ENCODE results near the gene CMTM1.
A peak's percentile ranks its signal among the peaks of the same experiment; 100 is the strongest.
"Not testable (repeated sequence)": the region's sequence is repeated elsewhere in the genome, so short reads cannot be mapped to it uniquely, and the experiment has no call there.

The CMTM1 gene

DNA sequence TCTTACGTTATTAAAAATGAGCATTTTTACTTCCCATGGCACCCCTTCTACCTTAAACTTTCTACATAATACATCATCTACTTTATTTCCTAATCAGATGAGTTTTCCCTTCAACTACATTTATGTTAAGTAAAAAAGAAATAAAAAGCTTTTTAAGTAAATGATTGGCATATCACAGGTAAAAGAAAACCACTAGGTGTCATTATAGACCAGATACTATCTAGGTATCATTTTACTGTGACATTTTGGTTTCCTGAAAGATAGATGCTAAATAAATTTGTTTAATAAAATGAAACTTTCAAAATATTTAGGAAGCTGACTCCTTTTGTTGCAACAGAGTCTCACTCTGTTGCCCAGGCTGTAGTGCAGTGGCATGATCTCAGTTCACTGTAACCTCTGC lies 3.8 kb upstream of the CMTM1 start:
- H3K36me3 Mint-ChIP-seq (ENCODE audit: low read depth), result peaks cover 67% of the 10 kb centered on the region

DNA sequence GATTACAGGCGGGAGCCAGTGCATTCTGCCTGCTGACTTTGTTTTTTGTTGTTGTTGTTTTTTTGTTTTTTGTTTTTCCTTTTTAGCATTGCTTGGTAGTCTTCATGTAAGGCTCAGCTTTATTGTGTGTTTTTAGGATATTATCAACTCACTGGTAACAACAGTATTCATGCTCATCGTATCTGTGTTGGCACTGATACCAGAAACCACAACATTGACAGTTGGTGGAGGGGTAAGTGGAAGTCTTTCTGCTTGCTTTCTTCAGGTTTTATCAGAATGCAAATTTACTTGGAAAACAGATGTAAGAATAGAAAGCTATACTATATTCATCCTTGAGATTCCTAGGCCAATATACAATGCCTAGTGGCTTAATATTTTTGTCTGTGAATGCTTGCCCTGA lies 3.3 kb upstream of the CMTM1 start:
- Mint-ChIP-seq H3K9me3 (no peaks in the 10 kb centered on the region), H3K36me3 (ENCODE audit: low read depth) (peaks cover 69% of the 10 kb centered on the region), H3K4me1 (ENCODE audit: low read depth) (peaks cover 65% of the 10 kb centered on the region), H3K27me3 (ENCODE audit: low read depth) (no peaks in the 10 kb centered on the region), H3K27ac (peak overlapping the region; percentile 65), H3K4me3 (peak overlapping the region; percentile 51)
- no peak for DNase-seq (ENCODE audit: low spot score)

More for the DNA sequence above, 3.8 kb upstream of the CMTM1 start:
- Mint-ChIP-seq H3K4me3 (peak overlapping the region; percentile 51), H3K9me3 (no peaks in the 10 kb centered on the region), H3K27me3 (ENCODE audit: low read depth) (no peaks in the 10 kb centered on the region), H3K27ac (peak overlapping the region; percentile 75), H3K4me1 (ENCODE audit: low read depth) (peaks cover 65% of the 10 kb centered on the region)
- DNase-seq (ENCODE audit: low spot score), result no peak

DNA sequence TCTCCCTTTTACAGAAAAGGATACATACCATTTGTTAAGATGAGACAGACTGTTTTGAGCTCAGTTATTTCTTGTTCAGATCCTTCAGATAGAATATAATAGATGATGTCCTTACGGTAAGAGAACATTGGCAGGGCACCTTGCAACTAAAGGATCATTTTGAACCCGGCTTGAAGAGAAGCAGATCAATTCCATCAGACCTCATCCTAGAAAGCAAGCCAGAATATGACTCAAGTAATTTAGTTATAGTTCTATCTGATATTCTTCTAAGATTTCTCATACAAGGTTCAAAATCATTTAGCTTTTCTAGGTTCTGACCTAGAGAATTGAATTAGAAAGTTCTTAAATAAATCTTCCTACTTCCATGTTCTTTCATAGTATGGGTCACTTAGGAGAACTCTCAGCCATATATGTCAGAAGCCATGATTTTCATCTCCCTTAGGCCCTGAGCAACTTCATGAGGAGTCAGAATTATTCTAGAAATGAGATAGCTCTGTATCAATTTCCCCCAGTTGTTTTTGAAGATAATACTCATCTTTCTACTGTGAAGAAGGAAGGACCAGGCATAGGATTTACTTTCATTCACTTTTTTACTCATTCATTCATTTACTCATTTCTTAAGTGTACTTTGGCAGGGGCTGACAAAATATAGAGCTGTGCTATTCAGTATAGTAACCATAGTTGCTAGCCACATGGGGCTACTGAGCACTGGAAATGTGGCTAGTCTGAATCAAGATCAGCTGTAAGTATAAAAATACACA lies 2.5 kb upstream of the CMTM1 start:
- Mint-ChIP-seq H3K27me3 (ENCODE audit: low read depth) (no peaks in the 10 kb centered on the region), H3K4me3 (no peak overlapping the region), H3K9me3 (no peaks in the 10 kb centered on the region), H3K36me3 (ENCODE audit: low read depth) (peaks cover 64% of the 10 kb centered on the region), H3K4me1 (ENCODE audit: low read depth) (peaks cover 58% of the 10 kb centered on the region), H3K27ac (peak overlapping the region; percentile 29)
- DNase-seq (ENCODE audit: low spot score), result no peak

DNA sequence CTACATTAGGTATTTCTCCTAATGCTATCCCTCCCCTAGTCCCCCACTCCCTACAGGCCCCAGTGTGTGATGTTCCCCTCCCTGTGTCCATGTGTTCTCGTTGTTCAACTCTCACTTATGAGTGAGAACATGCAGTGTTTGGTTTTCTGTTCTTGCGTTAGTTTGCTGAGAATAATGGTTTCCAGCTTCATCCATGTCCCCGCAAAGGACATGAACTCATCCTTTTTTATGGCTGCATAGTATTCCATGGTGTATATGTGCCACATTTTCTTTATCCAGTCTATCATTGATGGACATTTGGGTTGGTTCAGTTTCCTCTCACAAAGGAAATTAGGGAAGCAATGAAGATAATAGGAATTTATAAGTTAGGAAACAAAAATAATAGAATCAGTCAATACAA lies 1.0 kb downstream of the CMTM1 start:
- Mint-ChIP-seq H3K36me3 (ENCODE audit: low read depth) (peaks cover 46% of the 10 kb centered on the region), H3K4me1 (ENCODE audit: low read depth) (peaks cover 28% of the 10 kb centered on the region)
- not testable (repeated sequence) for DNase-seq (ENCODE audit: low spot score); H3K9me3 Mint-ChIP-seq; H3K4me3 Mint-ChIP-seq; H3K27ac Mint-ChIP-seq; H3K27me3 Mint-ChIP-seq (ENCODE audit: low read depth)

DNA sequence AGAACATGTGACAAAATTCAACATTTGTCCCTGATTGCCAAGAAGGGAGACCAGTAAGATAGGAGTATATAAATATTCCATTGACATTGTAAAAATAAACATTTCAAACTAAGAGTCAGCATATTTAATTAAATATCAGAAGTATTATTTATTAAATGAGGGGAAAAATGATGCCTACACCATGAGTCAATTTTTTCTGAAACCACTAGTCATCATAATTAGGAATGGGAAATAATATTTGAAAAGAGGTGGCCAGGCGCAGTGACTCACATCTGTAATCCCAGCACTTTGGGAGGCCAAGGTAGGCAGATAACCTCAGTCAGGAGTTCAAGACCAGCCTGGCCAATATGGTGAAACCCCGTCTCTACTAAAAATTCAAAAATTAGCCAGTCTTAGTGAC lies 2.1 kb downstream of the CMTM1 start:
- no peaks in the 10 kb centered on the region for H3K9me3 Mint-ChIP-seq
- no peak overlapping the region for H3K27ac Mint-ChIP-seq
- DNase-seq (ENCODE audit: low spot score), result no peak
- peaks cover 24% of the 10 kb centered on the region for H3K4me1 Mint-ChIP-seq (ENCODE audit: low read depth)
- peaks cover 41% of the 10 kb centered on the region for H3K36me3 Mint-ChIP-seq (ENCODE audit: low read depth)
- no peak overlapping the region for H3K4me3 Mint-ChIP-seq
- no peaks in the 10 kb centered on the region for H3K27me3 Mint-ChIP-seq (ENCODE audit: low read depth)

DNA sequence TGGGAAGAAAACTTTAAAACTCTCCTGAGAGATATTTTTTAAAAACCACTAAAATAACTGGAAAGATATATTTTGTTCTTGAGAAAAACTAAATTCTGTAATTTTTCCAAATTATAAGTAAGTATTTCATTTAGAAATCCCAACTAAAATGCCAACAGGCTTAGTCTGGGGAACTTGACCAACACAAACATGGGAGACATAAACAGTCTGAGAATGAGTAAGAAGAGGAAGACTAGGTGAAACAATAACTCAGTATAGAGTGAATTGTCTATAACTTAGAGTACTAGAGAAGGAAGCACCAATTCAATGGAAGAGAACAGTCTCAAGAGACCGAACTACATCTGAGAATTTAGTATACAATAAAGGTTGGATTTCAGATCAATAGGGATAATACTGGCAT lies 2.9 kb downstream of the CMTM1 start:
- no peaks in the 10 kb centered on the region for H3K27me3 Mint-ChIP-seq (ENCODE audit: low read depth)
- no peak overlapping the region for H3K27ac Mint-ChIP-seq
- DNase-seq (ENCODE audit: low spot score), result no peak
- peaks cover 35% of the 10 kb centered on the region for H3K36me3 Mint-ChIP-seq (ENCODE audit: low read depth)
- H3K9me3 Mint-ChIP-seq, result no peaks in the 10 kb centered on the region
- peaks cover 17% of the 10 kb centered on the region for H3K4me1 Mint-ChIP-seq (ENCODE audit: low read depth)
- no peak overlapping the region for H3K4me3 Mint-ChIP-seq

DNA sequence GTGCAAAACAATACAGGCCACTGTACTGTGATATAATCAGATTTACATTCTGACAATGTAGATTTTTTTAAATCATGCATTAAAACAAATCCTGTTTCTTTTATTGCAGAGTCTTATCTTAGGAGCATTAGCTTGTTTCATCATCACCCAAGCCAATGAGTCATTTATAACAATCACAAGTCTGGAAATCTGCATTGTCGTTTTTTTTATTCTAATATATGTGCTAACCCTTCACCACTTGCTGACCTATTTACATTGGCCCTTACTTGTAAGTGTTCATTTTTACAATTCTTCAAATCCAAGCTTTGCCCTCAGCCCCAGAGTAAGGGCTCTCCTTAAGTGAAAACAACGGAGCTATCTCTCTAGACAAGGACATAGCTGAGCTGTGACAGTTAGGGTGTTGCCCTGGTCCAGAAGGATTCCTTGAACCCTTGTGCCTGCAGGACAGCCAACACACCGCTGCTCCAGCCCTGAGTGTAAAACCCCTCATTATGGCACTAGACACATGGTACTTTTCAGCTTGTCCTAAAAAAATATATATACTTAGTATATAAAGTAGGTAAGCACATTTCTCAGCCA lies 3.7 kb downstream of the CMTM1 start:
- Mint-ChIP-seq H3K4me3 (no peak overlapping the region), H3K36me3 (ENCODE audit: low read depth) (peaks cover 36% of the 10 kb centered on the region), H3K4me1 (ENCODE audit: low read depth) (peaks cover 17% of the 10 kb centered on the region), H3K27ac (no peak overlapping the region), H3K27me3 (ENCODE audit: low read depth) (no peaks in the 10 kb centered on the region), H3K9me3 (no peaks in the 10 kb centered on the region)
- DNase-seq (ENCODE audit: low spot score), result no peak

DNA sequence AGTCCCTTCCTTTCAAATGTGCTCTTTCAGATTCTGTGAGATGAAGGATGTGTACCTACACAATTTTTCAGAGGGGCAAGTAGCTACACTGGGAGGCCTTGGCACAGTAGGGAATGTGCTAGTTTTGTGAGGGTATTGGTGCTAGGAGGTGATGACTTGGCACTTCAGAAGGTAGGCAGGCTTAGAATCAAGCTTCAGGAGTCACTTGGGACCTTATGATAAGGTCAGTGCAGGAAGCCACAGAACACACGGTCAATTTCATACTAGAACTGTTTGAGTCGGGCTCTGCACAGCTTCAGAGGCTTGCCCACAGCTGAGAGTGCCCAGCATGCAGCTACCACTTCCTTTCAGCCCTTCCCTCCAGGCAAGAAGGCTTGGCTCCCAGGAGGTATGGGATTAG lies 6.1 kb downstream of the CMTM1 start:
- no peaks in the 10 kb centered on the region for H3K9me3 Mint-ChIP-seq
- H3K36me3 Mint-ChIP-seq (ENCODE audit: low read depth), result peaks cover 19% of the 10 kb centered on the region
- peaks cover 4% of the 10 kb centered on the region for H3K27me3 Mint-ChIP-seq (ENCODE audit: low read depth)
- H3K27ac Mint-ChIP-seq, result no peak overlapping the region
- H3K4me1 Mint-ChIP-seq (ENCODE audit: low read depth), result peaks cover 16% of the 10 kb centered on the region
- no peak overlapping the region for H3K4me3 Mint-ChIP-seq
- DNase-seq (ENCODE audit: low spot score), result no peak

DNA sequence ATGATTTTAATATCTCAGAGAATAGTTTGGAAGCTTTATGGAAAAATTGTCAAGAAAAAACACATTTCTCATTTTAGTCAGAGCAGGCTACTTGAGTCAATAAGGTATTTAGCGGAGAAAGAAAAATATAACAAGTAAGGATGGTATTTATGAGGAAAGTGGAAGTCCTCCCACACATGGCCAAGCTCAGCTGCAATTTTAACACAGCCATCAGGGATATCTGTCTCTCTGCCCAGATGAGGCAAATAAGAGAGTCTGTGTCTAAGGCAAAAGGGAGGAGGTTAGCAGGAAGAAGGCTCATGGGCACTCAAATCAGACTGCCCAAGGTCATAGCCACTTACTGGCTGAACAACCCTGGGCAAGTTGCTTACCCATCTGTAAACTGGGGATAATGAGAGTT lies 7.8 kb downstream of the CMTM1 start:
- Mint-ChIP-seq H3K4me1 (ENCODE audit: low read depth) (peaks cover 13% of the 10 kb centered on the region), H3K27ac (no peak overlapping the region), H3K9me3 (no peaks in the 10 kb centered on the region), H3K4me3 (no peak overlapping the region), H3K27me3 (ENCODE audit: low read depth) (peaks cover 21% of the 10 kb centered on the region), H3K36me3 (ENCODE audit: low read depth) (peaks cover 20% of the 10 kb centered on the region)
- DNase-seq (ENCODE audit: low spot score), result no peak

DNA sequence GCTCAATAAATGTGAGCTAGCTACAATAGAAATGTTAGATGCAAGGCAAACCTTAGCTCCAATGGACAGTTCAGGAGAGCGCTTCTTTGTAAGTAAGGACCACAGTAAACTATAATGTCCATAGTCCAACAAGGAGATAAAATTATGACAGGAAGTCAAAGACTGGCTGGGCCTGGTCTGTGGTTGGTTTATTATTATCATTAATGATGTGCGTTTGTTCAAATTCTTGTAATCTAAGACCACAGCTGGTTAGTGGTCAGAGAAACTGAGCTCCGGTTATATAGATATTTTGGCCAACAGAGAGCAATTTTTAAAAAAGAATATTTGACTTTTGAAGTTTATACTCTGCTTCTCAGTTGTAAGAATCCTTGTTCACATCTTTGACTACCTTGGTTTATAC lies 8.3 kb downstream of the CMTM1 start:
- no peak for DNase-seq (ENCODE audit: low spot score)
- Mint-ChIP-seq H3K27ac (no peak overlapping the region), H3K4me1 (ENCODE audit: low read depth) (peaks cover 13% of the 10 kb centered on the region), H3K27me3 (ENCODE audit: low read depth) (peaks cover 23% of the 10 kb centered on the region), H3K4me3 (no peak overlapping the region), H3K36me3 (ENCODE audit: low read depth) (peaks cover 22% of the 10 kb centered on the region), H3K9me3 (no peaks in the 10 kb centered on the region)

DNA sequence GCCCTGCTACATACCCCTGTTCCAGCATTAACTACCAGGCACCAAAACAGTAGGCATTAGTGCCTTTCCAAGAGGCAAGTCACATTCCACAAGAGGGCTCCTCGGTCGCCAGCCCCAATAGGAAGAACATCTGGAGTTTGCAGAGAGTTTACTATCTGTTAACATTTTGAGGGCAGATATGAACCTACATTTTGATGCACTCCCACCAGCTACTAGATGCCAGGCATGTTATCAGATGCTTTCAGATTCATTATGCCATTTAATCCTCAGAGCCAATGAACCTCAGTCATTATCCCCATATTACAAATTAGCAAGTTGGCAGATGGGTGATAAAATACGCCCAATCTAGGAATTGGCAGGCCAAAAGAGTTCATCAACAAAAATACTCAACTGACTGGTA lies 8.8 kb downstream of the CMTM1 start:
- no peak for DNase-seq (ENCODE audit: low spot score)
- no peak overlapping the region for H3K27ac Mint-ChIP-seq
- H3K27me3 Mint-ChIP-seq (ENCODE audit: low read depth), result peaks cover 28% of the 10 kb centered on the region
- H3K4me3 Mint-ChIP-seq, result no peak overlapping the region
- peaks cover 22% of the 10 kb centered on the region for H3K36me3 Mint-ChIP-seq (ENCODE audit: low read depth)
- peaks cover 13% of the 10 kb centered on the region for H3K4me1 Mint-ChIP-seq (ENCODE audit: low read depth)
- no peaks in the 10 kb centered on the region for H3K9me3 Mint-ChIP-seq

DNA sequence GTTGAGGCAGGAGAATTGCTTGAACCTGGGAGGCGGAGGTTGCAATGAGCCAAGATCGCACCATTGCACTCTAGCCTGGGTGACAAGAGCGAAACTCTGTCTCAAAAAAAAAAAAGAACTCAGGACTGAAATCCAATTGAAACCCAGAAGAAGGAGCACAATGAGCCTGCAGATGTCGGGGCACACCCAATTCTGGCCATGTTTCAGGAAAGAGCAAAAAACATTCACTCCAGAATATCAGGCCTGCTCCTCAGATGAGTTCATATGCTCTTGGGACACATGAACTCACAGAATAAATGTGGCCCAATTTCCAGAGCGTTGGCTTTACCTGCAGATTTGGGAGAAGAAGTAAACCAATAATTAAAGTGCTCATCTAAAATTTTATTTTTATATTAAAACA lies 10.1 kb downstream of the CMTM1 start:
- peaks cover 22% of the 10 kb centered on the region for H3K36me3 Mint-ChIP-seq (ENCODE audit: low read depth)
- H3K4me3 Mint-ChIP-seq, result no peak overlapping the region
- H3K27ac Mint-ChIP-seq, result no peak overlapping the region
- DNase-seq (ENCODE audit: low spot score), result no peak
- peaks cover 17% of the 10 kb centered on the region for H3K4me1 Mint-ChIP-seq (ENCODE audit: low read depth)
- H3K9me3 Mint-ChIP-seq, result no peaks in the 10 kb centered on the region
- peaks cover 30% of the 10 kb centered on the region for H3K27me3 Mint-ChIP-seq (ENCODE audit: low read depth)

DNA sequence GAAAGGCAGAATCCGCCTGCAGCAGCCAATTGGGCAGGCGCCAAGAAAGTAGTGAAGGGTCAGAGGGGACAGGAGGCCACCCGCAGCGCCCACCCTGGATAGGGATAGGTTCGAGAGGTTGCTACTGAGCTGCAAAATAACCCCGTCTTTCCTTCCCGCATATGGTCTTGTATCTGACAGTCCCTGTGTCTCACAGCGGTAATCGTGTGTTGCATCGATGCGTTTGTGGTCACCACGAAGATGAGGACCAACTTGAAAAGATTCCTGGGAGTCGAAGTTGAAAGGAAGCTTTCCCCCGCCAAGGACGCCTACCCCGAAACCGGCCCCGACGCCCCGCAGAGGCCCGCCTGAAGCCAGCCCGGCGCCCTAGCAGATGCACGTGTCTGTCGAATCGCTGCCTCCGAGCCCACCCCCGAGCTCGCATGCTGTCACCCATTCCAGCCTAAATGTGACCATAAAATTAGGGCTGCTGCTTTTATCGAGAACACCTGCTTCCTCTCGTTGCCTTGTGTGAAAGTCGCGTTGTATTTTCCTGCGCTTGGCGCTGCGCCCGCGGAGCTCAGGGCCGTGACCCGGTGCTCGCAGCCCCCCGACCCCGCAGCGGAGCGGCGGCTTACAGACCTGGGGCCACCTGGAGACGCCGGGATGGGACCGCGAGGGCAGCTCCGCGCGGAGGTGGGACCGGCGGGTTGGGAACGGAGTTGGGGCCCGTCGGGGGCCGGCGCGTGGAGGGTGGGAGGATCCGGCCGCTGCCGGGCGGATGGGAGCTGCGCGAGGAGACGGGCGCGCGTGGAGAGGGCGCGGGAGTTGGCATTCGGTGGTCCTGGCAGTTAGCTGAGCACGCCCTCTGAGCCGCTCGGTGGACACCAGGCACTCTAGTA lies 12.7 kb downstream of the CMTM1 start, which contains the start of gene CMTM2:
Gene CMTM2, plus strand, starts transcription at position 813 of the 881 bp plus-strand sequence. CDS start 145 bp downstream, outside the sequence.
- Mint-ChIP-seq H3K9me3 (no peaks in the 10 kb centered on the region), H3K27me3 (ENCODE audit: low read depth) (peaks cover 30% of the 10 kb centered on the region), H3K4me3 (peak within 1 kb of the TSS; percentile 21), H3K27ac (no peak within 1 kb of the TSS), H3K4me1 (ENCODE audit: low read depth) (peaks cover 10% of the 10 kb centered on the region), H3K36me3 (ENCODE audit: low read depth) (peaks cover 25% of the 10 kb centered on the region)
- no peak for DNase-seq (ENCODE audit: low spot score)

DNA sequence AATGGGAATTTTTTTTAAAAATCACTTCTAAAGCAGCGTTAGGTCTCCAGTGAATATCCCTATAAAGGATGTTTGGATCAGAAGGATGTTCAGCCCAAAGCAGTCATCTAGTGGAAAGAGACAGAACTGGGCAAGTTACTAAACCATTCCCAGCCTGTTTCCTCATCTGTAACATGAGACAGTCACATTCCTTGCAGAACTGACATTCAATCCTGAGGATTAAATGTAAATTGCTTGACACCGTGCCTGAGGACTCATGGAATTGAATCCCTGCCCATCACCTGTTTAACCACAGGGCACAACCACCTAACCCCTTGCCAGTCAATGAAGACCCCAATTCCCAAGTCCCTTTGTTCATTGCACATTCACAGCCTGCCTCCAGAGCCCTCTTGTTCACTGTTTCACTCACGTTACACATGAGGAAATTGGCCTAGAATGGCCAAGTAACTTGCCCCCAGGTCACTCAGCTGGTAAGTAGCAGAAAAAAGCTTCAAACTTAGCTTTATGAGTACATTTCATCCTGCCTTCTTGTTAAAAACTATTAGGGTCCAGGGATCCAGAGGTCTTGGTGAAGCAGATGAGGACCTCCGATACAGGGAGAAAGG lies 14.5 kb downstream of the CMTM1 start:
- peaks cover 8% of the 10 kb centered on the region for H3K4me1 Mint-ChIP-seq (ENCODE audit: low read depth)
- no peak overlapping the region for H3K4me3 Mint-ChIP-seq
- H3K36me3 Mint-ChIP-seq (ENCODE audit: low read depth), result peaks cover 20% of the 10 kb centered on the region
- H3K27ac Mint-ChIP-seq, result no peak overlapping the region
- no peaks in the 10 kb centered on the region for H3K9me3 Mint-ChIP-seq
- DNase-seq (ENCODE audit: low spot score), result no peak
- peaks cover 30% of the 10 kb centered on the region for H3K27me3 Mint-ChIP-seq (ENCODE audit: low read depth)
